Adrenal gland (tissue), 5 donors: ENCODE results near the gene KBTBD4.

ENCODE experiments used
- CTCF ChIP-seq, 6 experiments: fragments of 450-650 bp in 4 of 6; fragments of 200-600 bp in 2 of 6; sonication (generic) in 1 of 6; IDR thresholded peaks; 1 replicate in 5 of 6; 2 replicates in 1 of 6; pipeline versions ENCODE4 v1.5.1 to v1.8.0; 2016 to 2021; ENCODE audit warnings: antibody characterized with exemption in 6 of 6, mild to moderate bottlenecking in 2 of 6, moderate library complexity in 1 of 6
- POLR2A ChIP-seq, 2 donors: fragments of 450-650 bp; IDR thresholded peaks; one replicate each; pipeline ENCODE4 v1.6.1; 2017; ENCODE audit warnings: antibody characterized with exemption in 2 of 2, mild to moderate bottlenecking in 2 of 2, moderate library complexity in 1 of 2
- donor health status: DM: no; HTN: no; CAD: no.

- TF ChIP-seq CTCF (IDR thresholded peaks at IDR 0.05) (no peak), POLR2A (IDR thresholded peaks at IDR 0.05) (no peak)
Measured at GRCh38 chr11:47595029-47595428, 16.3 kb upstream of the KBTBD4 start.
